VCaP (cell line): ENCODE data around the gene HIBCH.
"Not testable (repeated sequence)": the region's sequence is repeated elsewhere in the genome, so short reads cannot be mapped to it uniquely, and the experiment has no call there.

Experiments used
- H3K27ac ChIP-seq: fragments of 450-650 bp; 2 replicates; pipeline ENCODE4 v1.5.1; 2017
- CTCF ChIP-seq: fragments of 450-650 bp; conservative IDR thresholded peaks from 2 replicates; pipeline ENCODE4 v1.5.1; 2017; ENCODE audit warnings: mild to moderate bottlenecking, moderate library complexity

Gene HIBCH

GRCh38 chr2:190301032-190301431, 18.6 kb downstream of the HIBCH start:
- TF ChIP-seq CTCF: no peak
- no peak overlapping the region for H3K27ac ChIP-seq

GRCh38 chr2:190297880-190298279, 21.7 kb downstream of the HIBCH start:
- H3K27ac ChIP-seq: not testable (repeated sequence)

GRCh38 chr2:190283783-190284182, 35.8 kb downstream of the HIBCH start:
- no peak overlapping the region for H3K27ac ChIP-seq
- TF ChIP-seq CTCF: no peak

- TF ChIP-seq CTCF: no peak
These were observed 38.9 kb downstream of the HIBCH start for GRCh38 chr2:190280565-190281350.

GRCh38 chr2:190279256-190280134, 40.1 kb downstream of the HIBCH start:
- not testable (repeated sequence) for H3K27ac ChIP-seq

More at GRCh38 chr2:190280565-190281350, 38.9 kb downstream of the HIBCH start:
- no peak overlapping the region for H3K27ac ChIP-seq

GRCh38 chr2:190277234-190278112, 42.2 kb downstream of the HIBCH start:
- peak; percentile 68 for TF ChIP-seq CTCF
- no peak overlapping the region for H3K27ac ChIP-seq

- TF ChIP-seq CTCF: no peak
- H3K27ac ChIP-seq: no peak overlapping the region
These were observed 47.2 kb downstream of the HIBCH start for GRCh38 chr2:190272457-190272842.
